HG03066 (cell line): ENCODE results near the gene SOX12.

Experiments used
- ATAC-seq: cut with Tn5 transposase; IDR thresholded peaks from one replicate; pipeline ENCODE4 v1.9.1; 2021; ENCODE audit warnings: low read depth; ENCODE audit not compliant: unreplicated experiment

SOX12 gene

DNA sequence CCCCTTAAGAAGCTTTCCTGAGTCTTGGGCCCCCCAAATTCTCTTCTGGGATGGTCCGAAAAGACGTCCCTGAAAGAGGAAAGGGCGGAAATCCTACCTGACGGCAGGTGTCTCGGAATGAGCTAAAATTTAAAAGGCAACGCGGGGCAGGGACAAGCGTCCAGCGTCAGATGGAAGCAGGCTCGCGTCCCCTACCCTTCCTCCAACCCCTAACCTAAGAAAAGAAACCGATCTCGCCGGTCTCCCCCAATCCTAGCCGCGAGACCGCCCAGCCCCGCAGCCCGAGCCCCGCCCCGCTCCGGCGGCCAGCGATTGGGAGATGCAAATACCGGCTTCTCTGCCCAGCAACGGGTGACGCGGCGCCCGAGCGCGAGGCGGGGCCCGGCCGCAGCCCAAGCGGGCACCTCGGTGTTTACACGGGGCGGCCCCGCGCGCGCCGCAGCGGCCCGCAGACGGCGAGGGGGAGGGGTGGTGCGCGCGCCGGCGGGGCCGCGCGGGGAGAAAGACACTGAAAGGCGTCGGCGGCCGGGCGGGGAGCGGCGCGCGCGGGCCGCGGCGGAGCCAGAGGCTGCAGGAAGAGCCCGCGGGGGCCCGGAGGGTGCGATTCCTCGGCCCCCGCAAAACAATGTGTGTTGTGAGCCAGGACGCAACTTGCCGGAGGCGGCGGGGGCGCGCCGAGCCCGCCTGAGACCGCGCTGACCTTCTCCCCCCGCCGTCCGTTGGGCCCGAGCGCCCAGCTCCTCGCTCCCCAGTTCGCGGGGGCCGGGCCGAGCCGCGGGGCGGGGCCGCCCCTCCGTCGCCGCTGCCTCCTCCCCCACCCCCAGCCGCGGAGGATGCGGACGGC is at the start of gene SOX12:
TSS of gene SOX12 (plus strand) at position 508 of the 844 bp plus-strand sequence. CDS start 373 bp downstream, outside the sequence.
- ATAC-seq: peak; percentile 69

DNA sequence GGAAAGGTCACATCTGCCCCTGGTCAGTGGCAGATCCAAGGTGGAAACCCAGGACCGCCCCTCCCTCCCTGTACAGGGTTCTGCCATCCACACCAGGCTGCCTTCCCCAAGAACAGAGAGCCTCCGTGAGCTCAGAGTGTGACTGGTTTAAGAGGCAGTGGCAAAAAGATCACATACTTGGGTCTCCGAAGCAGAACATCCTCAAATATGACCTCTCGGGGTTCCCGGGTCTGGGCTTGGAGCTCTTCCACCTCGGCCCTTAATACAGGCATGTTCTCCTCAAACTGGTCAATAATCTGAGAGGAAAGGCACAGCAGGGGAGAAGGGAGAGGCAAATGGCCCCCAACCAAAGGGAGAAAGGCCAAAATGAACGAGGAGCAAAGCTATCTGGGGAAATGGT is 49.6 kb upstream of the SOX12 start:
- ATAC-seq: no peak

DNA sequence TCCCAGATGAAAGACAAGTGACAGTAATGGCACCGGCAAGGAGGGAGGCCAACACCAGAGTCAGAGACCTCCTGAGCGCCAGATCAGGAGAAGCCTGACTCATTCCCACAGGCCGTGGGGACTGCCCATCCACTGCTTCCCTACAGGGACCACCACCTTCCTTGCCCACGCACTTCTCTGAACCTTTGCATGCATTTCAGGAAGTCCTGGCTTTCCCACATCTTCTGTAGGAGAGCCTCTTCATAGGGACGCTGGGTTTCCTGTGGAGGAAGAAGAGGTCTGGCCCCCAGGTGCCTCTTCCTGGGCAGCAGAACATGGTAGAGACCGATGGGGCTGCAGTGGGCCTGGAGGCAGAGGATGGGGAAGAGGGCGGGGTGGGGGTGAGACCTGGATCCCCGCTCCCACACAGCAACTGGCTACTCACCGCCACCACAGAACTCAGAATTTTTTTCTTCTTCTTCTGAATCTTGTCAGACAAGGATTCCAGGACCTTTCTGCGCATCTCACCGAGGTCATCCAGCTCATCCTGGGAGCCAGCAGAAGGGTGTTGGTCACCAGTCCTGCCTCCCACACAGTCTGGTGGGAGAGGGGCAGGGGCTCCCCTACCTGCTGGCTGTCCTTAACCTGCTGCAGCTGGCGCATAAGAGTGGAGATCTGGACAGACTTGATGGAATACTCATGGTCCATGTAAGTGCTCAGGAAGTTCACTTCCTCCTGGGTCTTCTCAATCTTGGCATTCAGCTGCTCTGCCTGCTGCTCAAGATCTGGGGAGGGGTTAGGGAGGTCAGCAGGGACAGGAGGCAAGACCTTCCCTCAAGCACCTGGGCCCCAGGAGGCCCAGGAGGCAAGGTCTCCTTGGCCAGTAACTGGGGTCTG is 48.5 kb upstream of the SOX12 start:
- ATAC-seq: no peak

DNA sequence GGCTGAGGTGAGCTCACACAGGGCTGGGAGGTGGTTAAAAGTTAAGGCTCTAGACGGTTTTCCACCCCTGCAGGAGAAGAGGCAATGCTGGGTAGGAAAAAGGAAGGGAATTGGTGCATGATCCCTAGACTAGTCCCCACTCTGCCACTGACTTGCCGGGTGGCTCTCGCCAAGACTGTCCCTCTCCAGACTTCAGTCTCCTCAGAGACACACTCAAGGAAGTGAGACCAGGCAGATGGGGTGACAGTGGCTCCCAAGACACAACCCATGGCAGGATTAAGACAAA is 47.9 kb upstream of the SOX12 start:
- ATAC-seq: no peak

DNA sequence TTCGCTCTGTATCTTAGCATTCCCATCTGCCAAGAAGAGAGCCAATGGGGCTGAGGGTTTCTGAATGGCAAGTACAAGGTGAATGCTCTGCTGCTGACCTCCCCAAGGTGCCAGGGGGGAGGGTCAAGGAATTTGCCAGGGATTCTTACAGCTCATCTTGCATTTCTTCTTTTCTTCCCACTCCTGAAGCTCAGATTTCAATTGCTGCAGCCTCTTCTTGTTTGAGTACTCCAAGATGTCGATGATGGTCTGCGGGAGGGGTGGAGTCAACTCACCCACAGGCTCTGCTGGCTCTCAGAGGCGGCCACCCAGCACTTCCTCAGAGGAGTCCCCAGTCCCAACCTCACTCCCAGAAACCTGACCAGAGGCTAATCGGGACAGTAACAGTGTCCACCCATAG is 47.2 kb upstream of the SOX12 start:
- no peak for ATAC-seq

DNA sequence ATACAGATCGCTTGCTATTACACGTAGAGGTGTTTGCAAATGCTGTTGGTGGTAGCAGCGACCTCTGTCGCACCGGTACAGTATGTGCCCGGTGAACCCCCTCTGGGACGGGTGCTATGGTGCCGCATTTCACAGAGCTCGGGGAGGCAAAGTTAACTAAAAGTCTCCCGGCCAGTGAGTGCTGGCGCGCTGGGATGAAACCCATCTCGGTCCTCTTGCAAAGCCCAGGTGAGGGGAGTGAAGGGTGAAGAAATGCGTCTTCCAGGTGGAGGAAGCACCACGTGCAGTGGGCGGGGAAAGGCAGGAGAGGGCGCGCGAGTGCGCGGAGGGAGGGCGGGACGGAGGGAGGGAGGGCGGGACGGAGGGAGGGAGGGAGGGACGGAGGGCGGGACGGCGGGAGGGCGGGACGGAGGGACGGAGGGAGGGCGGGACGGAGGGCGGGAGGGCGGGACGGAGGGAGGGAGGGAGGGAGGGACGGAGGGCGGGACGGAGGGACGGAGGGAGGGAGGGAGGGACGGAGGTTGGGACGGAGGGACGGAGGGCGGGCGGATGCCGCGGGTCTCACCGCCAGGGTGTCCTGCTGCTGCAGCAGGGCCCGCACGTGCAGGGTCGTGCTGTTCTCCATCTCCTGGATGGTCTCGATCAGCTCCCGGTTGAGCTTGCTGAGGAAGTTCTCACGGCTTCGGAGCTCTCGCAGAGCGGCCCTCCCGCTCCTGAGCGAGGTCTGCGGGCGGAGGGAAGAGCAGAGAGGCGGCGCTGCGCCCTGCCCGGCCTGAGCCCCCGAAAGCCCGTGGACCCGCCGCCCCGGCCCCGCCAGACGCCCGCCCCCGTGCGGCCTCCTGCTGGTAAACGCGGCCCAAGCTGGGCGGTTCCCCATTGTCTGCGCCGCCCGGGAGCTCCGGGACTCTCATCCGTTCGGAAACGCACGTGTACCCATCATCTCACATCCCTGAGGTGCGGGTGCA is 46.5 kb upstream of the SOX12 start:
- no peak for ATAC-seq

DNA sequence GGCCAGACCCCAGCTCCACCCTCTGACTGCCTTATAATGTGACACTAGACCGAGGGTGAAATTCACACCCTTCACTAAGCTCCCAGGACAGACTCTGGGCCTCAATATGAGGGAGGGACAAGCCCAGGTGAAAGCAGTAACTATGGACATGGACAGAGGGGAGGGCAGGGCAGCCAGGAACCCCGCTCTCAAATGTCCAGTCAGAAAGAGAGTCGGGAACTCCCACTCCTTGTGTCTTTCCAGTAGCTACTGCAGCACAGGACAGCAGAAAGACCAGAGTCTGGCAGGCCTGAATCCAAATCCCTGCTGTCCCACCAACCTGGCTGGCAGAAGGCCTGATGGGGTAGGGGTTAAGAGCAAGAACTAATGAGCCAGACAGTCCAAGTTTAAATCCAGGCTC is 41.2 kb upstream of the SOX12 start:
- no peak for ATAC-seq

DNA sequence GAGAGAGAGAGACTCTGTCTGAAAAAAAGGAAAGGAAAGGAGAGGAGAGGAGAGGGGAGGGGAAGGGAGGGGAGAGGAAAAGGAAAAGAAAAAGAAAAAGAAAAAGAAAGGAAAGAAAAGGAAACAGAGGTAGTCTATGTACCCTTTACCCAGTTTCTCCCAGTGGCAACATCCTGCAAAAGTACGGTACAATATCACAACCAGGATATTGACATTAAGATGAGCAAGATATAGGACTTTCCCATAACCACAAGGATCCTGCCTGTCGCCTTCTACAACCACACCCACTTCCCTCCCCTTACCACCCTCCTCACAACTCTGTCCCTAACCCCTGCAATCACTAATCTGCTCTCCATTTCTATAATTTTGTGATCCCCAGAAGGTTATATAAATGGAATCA is 38.8 kb upstream of the SOX12 start:
- no peak for ATAC-seq

DNA sequence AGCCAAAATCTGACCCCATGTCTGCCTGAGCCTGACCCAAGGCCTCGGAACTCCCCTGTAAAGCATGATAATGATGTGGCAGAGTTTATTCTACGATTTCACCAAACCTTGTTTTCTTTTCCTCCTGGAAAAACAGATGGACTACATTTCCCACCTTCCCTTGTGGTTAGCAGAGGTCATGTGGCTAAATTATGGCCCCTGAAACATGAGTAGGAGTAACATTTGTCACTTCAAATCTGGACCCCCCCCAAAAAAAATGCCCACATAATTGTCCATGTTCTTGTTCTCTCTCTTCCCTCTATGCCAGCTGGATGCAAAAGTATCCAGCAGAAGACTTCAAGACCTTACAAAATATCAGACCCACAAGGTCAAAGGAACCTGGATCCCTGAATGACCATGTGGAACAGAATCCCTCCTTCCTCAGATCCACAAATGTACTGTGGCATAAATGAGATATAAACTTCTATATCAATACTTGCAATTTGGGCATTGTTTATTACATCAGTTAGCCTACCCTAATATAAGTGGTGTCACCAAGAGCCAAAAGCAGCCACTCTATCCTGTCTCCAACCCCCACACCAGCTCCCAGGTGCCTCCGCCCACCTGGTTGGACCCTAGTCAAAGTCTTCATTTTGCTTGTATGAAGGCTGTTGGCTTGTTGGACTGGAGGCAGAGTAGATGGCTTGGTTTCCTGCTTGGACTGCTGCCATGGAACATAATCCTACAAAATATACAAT is 36.2 kb upstream of the SOX12 start:
- ATAC-seq: no peak

DNA sequence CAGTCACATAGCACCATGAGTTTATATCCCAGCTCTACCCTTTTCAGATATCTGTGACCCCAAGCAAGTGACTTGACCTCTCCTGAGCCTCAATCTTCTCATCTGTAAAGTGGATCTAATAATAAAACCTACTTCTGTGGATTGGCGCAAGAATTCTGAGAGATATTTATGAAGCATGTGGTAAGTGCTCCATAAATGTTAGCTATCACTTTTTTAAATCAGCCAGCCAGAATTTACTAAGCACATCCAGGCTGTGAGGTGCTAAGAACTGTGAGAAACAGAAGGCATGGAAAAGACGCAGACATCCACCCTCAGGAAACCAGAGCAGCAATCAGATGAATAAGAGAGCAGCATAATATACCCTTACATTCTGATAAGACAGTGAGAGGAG is 35.7 kb upstream of the SOX12 start:
- ATAC-seq: no peak

DNA sequence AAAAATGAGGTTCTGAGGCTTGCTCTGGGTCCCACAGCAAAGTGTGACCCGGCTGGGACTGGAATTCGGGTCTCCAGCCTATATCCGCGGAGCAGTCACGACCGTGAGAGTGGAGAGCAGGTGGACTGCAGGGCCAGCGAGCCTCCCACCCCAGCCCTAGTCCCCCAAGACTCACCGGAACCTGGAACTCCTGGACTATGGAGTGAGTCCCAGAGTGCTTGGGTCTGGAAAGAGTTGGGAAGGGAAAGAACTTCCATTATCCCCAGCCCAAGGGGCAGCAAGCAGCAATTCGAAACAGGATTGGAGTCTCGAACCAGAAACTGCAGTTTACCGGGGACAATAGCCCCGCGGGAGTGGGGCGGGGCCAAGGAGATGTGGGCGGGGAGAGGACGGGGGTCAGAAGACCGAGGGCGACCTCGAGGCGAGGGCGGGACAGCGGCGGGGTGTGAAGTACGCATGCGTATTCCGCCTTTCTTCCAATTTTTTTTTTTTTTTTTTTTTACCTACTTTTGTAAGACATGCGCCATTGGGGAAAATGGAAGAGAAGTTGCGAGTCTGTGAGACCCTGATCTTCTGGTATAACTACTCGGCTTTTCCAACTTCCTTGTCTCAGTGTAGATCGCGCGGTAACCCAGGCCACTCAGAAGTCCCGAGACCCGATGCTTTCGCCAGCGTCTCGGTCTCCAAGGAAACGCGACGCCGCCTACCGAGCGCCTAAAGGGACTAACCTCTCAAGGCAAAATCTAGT is 35.1 kb upstream of the SOX12 start, which contains the start of gene C20orf96:
TSS of gene C20orf96 (minus strand) at position 667 of the 748 bp plus-strand sequence. CDS start at position 527, 140 bp downstream.
- peak; percentile 86 for ATAC-seq

DNA sequence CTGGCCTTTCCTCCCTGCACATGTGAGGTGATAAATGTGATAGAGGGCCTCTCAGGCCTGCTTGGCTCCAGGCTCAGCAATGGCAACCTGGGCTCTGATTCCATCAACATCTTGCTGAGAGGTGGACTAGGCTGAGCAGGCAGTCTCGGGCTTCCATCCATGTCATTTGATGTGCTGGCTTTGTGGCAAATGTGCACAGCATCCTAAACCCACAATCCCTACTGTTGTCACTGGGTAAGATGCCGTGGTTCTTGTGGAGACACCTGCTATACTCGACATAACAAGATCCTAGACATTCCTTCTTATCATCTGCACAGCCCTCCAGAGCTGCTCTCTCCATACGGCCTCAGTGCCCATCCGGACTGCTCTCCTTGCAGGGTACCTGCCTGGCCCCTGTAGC is 30.8 kb upstream of the SOX12 start:
- no peak for ATAC-seq

DNA sequence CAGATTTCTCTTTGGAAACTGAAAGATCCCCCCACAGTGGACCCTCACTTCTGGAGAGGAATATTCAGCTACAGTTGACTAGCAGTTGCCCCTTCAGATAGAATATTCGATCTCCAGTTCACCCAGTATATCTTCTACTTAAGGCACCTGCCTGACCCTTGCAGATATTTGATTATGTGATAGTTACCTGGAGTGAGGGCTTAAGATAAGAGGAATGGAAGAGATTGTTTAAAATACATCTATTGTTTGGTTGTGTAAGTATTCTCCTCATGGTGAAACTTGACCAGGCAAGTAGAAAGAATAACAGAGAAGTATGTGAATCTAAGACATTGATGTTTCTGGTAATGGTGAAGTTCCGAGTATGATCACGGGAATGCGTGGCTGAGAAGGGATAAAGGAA is 29.5 kb upstream of the SOX12 start:
- no peak for ATAC-seq

DNA sequence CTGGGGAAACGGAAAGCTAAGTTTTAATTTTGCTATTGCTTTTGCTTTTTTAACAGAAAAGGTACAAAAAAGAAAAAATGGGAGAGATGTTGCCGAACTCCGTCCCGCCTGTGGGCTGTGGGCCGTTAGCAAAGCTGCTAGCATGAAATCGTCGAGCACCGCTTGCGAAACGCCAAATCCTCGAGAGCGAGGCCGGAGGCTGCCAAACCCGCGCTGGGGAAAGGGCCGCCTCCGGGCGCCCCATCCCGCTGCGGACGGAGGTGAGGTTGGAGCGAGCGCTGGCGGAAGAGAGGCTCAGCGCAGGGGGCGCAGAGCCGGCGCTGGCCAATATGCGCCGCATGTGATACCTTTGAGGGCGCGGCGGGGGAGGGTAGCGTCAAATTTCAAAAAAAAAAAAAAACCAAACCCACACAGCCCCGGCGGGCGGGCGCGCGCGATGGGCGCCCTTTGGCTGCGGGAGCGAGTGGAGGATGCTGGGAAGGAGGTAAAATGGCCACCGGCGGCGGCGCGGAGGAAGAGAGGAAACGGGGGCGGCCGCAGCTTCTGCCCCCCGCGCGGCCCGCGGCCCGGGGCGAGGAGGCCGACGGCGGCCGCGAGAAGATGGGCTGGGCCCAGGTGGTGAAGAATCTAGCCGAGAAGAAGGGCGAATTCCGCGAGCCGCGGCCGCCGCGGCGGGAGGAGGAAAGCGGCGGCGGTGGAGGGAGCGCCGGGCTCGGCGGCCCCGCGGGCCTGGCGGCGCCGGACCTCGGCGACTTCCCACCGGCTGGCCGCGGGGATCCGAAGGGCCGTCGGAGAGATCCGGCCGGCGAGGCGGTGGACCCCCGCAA is 28.0 kb upstream of the SOX12 start, which contains the start of gene ZCCHC3:
TSS of gene ZCCHC3 (plus strand) at position 473 of the 827 bp plus-strand sequence. CDS start at position 490, 17 bp downstream.
- peak; percentile 75 for ATAC-seq

DNA sequence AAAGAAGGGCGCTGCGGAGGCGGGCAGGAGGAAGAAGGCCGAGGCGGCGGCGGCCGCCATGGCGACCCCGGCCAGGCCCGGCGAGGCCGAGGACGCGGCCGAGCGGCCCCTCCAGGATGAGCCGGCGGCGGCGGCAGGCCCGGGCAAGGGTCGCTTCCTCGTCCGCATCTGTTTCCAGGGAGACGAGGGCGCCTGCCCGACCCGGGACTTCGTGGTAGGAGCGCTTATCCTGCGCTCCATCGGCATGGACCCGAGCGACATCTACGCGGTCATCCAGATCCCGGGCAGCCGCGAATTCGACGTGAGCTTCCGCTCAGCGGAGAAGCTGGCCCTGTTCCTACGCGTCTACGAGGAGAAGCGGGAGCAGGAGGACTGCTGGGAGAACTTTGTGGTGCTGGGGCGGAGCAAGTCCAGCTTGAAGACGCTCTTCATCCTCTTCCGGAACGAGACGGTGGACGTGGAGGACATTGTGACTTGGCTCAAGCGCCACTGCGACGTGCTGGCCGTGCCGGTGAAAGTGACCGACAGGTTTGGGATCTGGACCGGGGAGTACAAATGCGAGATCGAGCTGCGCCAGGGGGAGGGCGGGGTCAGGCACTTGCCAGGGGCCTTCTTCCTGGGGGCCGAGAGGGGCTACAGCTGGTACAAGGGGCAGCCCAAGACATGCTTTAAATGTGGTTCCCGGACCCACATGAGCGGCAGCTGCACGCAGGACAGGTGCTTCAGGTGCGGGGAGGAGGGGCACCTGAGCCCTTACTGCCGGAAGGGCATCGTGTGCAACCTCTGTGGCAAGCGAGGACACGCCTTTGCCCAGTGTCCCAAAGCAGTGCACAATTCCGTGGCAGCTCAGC is 27.2 kb upstream of the SOX12 start:
- ATAC-seq: peak; percentile 23

DNA sequence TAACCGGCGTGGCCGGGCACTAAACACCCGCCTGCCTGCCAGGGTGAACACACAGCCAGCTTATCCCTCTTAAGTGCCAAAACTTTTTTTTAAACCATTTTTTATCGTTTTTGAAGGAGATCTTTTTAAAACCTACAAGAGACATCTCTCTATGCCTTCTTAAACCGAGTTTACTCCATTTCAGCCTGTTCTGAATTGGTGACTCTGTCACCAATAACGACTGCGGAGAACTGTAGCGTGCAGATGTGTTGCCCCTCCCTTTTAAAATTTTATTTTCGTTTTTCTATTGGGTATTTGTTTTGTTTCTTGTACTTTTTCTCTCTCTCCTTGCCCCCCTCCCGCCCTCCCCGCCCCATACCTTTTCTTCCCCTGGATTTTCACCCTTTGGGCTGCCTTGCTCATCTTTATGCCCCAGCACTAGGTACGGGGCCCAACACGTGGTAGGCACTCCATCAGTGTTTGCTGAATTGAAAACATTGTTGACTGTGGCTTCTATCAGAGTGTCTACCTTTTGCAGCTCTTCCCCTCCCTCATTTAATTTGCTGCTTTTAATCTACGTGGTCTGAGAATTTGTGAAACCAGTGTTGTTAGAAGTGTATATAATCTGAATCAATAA is 26.5 kb upstream of the SOX12 start:
- no peak for ATAC-seq
